Immature natural killer cell (primary cell): ENCODE results near the gene MARK4. TPM values are rescaled to one million over a fixed set of nuclear protein-coding genes. Genes with fewer than 3 reads are reported as not detected.

ENCODE experiments used
- DNase-seq, 3 donors: peaks; one replicate each; pipeline ENCODE4 v3.0.0; 2022; ENCODE audit warnings: mixed read lengths in 1 of 3
- H3K27ac Mint-ChIP-seq, 6 donors: one replicate each; pipeline ENCODE4 v1.8.0; 2020; ENCODE audit warnings: mixed read lengths in 6 of 6, mild to moderate bottlenecking in 5 of 6, inconsistent platforms in 4 of 6, moderate library complexity in 3 of 6
- H3K27me3 Mint-ChIP-seq, 3 donors: one replicate each; pipeline ENCODE4 v1.8.0; 2020 to 2021; ENCODE audit warnings: low read depth in 3 of 3, mild to moderate bottlenecking in 3 of 3, mixed read lengths in 3 of 3, moderate library complexity in 3 of 3, inconsistent platforms in 1 of 3
- H3K36me3 Mint-ChIP-seq, 3 donors: one replicate each; pipeline ENCODE4 v1.8.0; 2020; ENCODE audit warnings: mixed read lengths in 3 of 3, inconsistent platforms in 2 of 3, mild to moderate bottlenecking in 2 of 3
- H3K4me1 Mint-ChIP-seq, 2 donors: one replicate each; pipeline ENCODE4 v1.8.0; 2020; ENCODE audit warnings: inconsistent platforms in 2 of 2, mild to moderate bottlenecking in 2 of 2, mixed read lengths in 2 of 2, moderate library complexity in 1 of 2
- H3K4me3 Mint-ChIP-seq, 5 donors: one replicate each; pipeline ENCODE4 v1.8.0; 2020; ENCODE audit warnings: mild to moderate bottlenecking in 5 of 5, mixed read lengths in 5 of 5, inconsistent platforms in 3 of 5, moderate library complexity in 3 of 5
- H3K9me3 Mint-ChIP-seq, 6 donors: one replicate each; pipeline ENCODE4 v1.8.0; 2020; ENCODE audit warnings: mild to moderate bottlenecking in 6 of 6, mixed read lengths in 6 of 6, inconsistent platforms in 4 of 6, moderate library complexity in 3 of 6
- polyA plus RNA-seq, 3 donors: library from polyadenylated mRNA; unstranded; fragments of 300-500 nt; fragmentation: Illumina TruSeq; gene quantifications; one replicate each; pipeline ENCODE4 v1.2.3, GENCODE V29; 2021

MARK4 gene
- 1 to 10 TPM in 1 of 3 donors, not detected in 2; 1.6 TPM for polyA plus RNA-seq

DNA sequence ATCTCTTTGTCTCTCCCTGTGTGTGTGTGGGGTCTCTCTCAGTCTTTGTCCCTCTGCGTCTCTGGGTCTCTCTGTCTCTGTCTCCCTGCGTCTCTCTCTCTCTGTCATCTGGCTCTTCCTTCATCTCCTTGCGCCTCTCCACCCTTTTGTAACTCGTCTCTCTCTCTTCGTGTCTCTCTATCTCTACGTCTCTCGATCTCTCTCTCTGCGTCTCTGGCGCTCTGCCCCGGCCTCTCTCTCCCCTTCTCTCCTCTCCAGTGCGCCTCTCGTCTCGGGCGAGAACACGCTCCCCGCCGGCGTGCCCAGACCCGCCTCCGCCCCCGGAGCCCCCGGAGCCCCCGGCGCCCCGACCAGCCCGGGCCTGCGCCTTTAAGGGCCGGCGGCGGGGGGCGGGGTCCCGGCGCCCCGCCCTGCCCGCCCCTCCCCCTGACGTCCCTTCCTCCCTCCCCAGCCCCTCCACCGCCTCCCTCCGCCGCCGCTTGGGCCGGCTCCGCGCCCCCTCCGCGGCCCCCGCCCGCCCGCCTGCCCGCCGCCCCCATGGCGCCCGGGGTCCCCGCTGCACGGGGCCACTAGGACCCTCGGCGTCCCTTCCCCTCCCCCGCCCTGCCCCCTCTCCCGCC lies at the start of gene MARK4:
Gene MARK4 (plus strand): TSS at position 440 of the 620 bp plus-strand sequence. CDS start 318 bp downstream, outside the sequence.
- H3K4me1 Mint-ChIP-seq = peaks cover 37 to 45% of the 10 kb centered on the region in 2 donors
- H3K27ac Mint-ChIP-seq = peak within 1 kb of the TSS; percentile 57 to 93 (median 88)
- no peaks in the 10 kb centered on the region for H3K9me3 Mint-ChIP-seq
- H3K27me3 Mint-ChIP-seq = peaks cover 0 to 4% (median 2%) of the 10 kb centered on the region in 3 donors
- no peaks in the 10 kb centered on the region for H3K36me3 Mint-ChIP-seq
- peak within 1 kb of the TSS; percentile 85 to 91 (median 89) for H3K4me3 Mint-ChIP-seq
- DNase-seq = peak; percentile 50 to 61 (median 57)

DNA sequence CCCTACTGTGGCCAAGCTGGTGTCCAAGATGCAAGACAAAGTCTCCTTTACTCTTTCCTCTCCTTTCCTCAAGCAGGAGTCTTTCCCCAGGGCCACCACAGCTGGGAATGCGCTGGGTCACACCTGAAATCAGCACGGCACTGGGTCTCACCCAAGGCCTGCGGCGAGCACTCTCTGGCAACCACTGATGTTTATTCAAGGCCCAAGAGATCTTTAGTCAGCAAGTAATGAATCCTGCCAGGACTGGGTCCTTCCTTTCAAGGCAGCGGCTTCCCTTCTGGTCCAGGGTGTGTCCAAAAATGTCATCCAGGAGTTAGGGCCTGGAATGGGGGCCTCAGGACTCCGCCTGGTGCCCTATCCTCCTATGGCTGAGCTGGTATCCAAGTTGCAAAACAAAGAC lies 48.4 kb upstream of the MARK4 start:
- peaks cover 0 to 2% (median 0%) of the 10 kb centered on the region in 3 donors for H3K27me3 Mint-ChIP-seq
- no peak for DNase-seq
- H3K4me3 Mint-ChIP-seq = no peak overlapping the region
- no peaks in the 10 kb centered on the region for H3K36me3 Mint-ChIP-seq
- H3K9me3 Mint-ChIP-seq = no peaks in the 10 kb centered on the region
- no peak overlapping the region for H3K27ac Mint-ChIP-seq
- H3K4me1 Mint-ChIP-seq = no peaks in the 10 kb centered on the region

DNA sequence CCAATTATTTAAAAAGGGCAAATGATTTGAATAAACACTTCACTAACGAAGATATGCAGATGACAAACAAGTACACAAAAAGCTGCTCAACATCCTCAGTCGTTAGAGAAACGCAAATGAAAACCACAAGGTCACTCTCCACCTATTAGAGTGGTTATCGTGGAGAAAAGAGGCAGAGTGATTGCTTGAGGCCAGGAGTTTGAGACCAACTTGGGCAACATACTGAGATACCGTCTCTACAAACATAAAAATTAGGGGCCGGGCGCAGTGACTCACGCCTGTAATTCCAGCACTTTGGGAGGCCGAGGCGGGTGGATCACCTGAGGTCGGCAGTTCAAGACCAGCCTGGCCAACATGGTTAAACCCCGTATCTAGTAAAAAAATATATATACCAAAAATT lies 45.3 kb upstream of the MARK4 start:
- no peak overlapping the region for H3K4me3 Mint-ChIP-seq
- peaks cover 4 to 6% of the 10 kb centered on the region in 2 donors for H3K4me1 Mint-ChIP-seq
- H3K9me3 Mint-ChIP-seq = no peaks in the 10 kb centered on the region
- H3K27ac Mint-ChIP-seq = no peak overlapping the region
- no peak for DNase-seq
- peaks cover 0 to 4% (median 0%) of the 10 kb centered on the region in 3 donors for H3K36me3 Mint-ChIP-seq
- peaks cover 0 to 2% (median 0%) of the 10 kb centered on the region in 3 donors for H3K27me3 Mint-ChIP-seq

DNA sequence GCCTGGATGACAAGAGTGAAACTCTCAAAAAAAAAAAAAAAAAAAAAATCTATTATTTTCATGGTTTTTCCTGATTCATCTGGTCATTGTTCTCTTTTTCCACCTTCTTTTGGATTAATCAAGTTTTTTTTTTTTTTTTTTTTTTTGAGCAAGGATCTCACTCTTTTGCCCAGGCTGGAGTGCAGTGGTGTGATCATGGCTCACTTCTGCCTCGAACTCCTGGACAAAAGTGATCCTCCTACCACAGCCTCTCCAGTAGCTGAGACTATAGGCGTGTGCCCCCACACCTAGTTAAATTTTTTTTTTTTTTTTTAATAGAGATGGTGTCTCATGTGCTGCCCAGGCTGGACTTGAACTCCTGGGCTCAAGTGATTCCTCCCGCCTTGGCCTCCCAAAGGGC lies 44.7 kb upstream of the MARK4 start:
- H3K27ac Mint-ChIP-seq = no peak overlapping the region
- peaks cover 4 to 6% of the 10 kb centered on the region in 2 donors for H3K4me1 Mint-ChIP-seq
- no peak for DNase-seq
- H3K36me3 Mint-ChIP-seq = peaks cover 0 to 4% (median 0%) of the 10 kb centered on the region in 3 donors
- H3K9me3 Mint-ChIP-seq = no peaks in the 10 kb centered on the region
- H3K4me3 Mint-ChIP-seq = no peak overlapping the region
- H3K27me3 Mint-ChIP-seq = peaks cover 0 to 2% (median 0%) of the 10 kb centered on the region in 3 donors

DNA sequence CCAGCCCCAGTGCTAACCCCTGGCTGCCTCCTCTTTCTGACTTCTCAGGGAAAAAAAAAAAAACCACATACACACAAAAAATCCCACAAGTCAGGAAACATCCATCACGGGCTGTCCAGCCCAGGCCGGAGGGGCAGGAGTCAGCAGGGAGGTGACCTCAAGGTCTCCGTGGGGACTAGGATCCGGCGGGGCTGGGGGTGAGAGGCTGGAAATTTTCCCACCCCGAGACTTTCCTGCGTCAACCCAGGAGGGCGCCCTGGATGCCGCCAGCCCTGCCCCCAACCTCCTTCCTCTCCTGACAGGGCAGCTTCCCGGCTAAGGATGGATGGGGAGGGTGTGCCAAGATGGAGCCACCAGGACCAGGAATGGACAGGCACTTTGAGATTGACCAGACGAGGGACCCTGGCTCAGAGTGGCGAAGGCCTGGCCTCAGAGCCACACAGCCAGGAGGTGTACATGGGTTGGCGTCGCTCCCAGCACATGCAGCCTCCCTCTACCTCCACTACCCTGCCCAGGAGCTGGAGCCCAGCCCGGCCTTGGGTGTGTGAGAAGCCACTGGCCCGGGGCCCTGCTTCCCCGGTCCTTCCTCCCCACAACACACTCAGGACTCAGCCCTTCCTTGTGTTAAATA lies 39.2 kb upstream of the MARK4 start:
- Mint-ChIP-seq H3K9me3 (no peaks in the 10 kb centered on the region), H3K4me3 (no peak overlapping the region), H3K4me1 (peaks cover 10 to 13% of the 10 kb centered on the region in 2 donors), H3K27me3 (peaks cover 1 to 8% (median 3%) of the 10 kb centered on the region in 3 donors), H3K27ac (no peak overlapping the region), H3K36me3 (peaks cover 0 to 4% (median 0%) of the 10 kb centered on the region in 3 donors)
- DNase-seq = no peak

DNA sequence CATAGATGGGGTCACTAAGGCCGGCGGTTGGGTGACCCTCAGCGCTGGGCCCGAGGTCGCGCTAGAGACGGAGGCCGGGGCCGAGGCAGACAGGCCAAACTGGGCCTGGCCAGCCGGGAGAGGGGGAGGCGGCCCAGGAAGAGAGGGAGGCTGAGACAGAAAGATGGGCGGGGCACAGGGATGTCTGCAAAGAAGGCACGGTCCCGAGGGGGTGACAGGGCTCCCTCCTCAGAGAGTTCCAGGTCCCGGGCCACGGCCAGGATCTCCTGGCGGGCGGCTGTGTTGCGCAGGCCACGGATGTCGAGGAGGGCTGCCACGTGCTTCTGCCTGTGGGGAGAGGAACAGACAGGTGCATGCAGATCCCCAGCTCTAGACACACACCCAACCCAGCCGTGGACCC lies 38.0 kb upstream of the MARK4 start:
- Mint-ChIP-seq H3K9me3 (no peaks in the 10 kb centered on the region), H3K4me1 (peaks cover 11 to 13% of the 10 kb centered on the region in 2 donors), H3K27me3 (peaks cover 1 to 10% (median 6%) of the 10 kb centered on the region in 3 donors), H3K4me3 (no peak overlapping the region), H3K36me3 (peaks cover 0 to 4% (median 0%) of the 10 kb centered on the region in 3 donors), H3K27ac (no peak overlapping the region)
- no peak for DNase-seq

DNA sequence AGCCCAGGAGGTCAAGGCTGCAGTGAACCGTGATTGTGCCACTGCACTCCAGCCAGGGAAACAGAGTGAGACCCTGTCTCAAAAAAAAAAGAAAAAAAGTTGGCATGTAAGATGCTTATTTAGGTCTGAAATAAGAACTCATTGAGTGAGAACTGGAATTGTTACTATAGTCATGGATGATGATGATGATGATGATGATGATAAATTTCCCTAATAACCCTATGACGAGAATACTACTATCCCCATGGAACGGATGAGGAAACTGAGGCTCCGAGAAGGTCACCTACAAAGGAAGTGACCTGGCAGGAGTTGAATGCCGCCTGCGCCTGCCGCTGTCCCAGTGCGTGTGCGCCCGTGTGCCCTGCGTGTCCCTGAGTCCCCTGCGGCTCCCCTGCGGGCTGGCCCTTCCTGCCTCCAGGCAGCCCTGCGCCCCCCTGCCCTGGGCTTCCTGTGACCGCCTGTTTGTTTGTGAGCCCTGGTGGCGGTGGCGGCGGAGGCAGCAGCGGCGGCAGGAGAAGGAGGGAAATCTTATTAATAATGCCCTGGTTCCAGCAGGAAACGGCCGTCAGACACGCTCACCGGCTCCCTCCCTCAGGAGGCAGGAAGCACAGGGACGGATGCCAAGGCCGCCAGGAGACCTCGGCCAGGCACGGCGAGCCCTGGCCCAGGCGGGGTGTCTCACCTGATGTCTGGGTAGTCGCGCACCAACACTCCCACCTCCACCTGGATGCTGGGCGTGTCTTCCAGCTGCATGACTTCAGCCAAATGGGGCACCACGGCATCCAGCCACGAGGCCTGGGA lies 35.5 kb upstream of the MARK4 start:
- Mint-ChIP-seq H3K4me1 (peaks cover 7 to 10% of the 10 kb centered on the region in 2 donors), H3K36me3 (no peaks in the 10 kb centered on the region), H3K9me3 (no peaks in the 10 kb centered on the region), H3K27ac (no peak overlapping the region), H3K27me3 (peaks cover 7 to 12% (median 9%) of the 10 kb centered on the region in 3 donors), H3K4me3 (peak overlapping the region in 2 of 5 donors; percentile 50 to 68)
- no peak for DNase-seq

DNA sequence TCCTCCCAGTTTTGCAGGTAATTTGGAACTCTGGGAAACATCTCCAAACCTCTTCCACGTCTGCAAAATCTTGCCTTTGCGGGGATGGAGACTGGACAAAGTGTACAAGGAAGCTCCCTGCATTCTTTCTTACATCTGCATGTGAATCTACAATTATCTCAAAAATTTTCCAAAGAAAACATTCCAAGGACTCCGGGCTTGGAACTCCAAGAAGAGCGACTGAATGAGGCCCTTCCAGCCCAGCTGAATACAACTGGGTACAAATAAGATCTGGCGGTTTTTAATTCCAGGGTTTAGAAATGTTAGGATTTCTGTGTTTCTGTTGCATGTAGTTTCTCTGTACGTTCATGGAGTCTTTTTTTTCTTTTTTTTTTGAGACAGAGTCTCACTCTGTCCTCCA lies 34.4 kb upstream of the MARK4 start:
- H3K36me3 Mint-ChIP-seq = no peaks in the 10 kb centered on the region
- H3K4me3 Mint-ChIP-seq = no peak overlapping the region
- no peaks in the 10 kb centered on the region for H3K9me3 Mint-ChIP-seq
- DNase-seq = no peak
- H3K4me1 Mint-ChIP-seq = peaks cover 7 to 10% of the 10 kb centered on the region in 2 donors
- H3K27ac Mint-ChIP-seq = no peak overlapping the region
- peaks cover 7 to 12% (median 9%) of the 10 kb centered on the region in 3 donors for H3K27me3 Mint-ChIP-seq

DNA sequence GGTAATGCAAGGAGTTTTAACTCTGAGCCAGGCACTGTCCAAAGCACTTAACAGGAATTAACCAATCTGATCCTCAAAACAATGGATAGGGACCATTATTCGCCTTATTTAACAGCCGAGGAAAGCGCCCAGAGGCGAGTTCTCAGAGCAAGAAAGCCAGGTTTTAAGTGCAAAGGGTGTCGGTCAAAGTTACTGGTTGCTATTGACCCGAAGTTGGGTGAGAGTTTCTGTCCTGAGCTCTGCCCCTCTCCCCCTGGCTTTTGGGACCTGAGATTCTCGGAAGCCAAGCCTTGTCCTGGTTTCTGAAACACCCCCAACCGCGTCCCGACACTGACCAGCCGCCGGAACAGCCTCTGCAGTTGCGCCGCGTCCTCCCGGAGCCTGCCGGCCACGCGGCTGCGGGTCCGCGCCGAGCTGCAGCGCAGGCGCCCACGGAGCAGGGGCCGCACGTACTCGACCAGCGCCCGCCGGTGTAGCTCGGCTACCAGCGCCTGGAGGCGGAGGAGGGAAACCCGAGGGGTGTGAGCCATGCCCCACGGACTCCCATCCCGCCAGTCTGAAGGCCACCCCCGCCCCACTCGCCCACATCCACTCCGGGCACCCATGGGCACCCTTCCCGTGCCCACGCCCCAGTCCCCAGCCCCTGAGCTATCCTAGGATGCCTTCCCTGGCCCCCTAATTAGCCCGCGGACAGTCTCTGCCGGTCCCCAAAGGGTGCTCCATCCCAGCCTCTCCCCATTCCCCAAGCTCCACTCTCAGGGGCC lies 33.7 kb upstream of the MARK4 start:
- H3K36me3 Mint-ChIP-seq = no peaks in the 10 kb centered on the region
- peaks cover 7 to 10% of the 10 kb centered on the region in 2 donors for H3K4me1 Mint-ChIP-seq
- no peak overlapping the region for H3K27ac Mint-ChIP-seq
- peak overlapping the region in 1 of 5 donors; percentile 17 for H3K4me3 Mint-ChIP-seq
- H3K9me3 Mint-ChIP-seq = no peaks in the 10 kb centered on the region
- no peak for DNase-seq
- H3K27me3 Mint-ChIP-seq = peaks cover 7 to 12% (median 11%) of the 10 kb centered on the region in 3 donors

DNA sequence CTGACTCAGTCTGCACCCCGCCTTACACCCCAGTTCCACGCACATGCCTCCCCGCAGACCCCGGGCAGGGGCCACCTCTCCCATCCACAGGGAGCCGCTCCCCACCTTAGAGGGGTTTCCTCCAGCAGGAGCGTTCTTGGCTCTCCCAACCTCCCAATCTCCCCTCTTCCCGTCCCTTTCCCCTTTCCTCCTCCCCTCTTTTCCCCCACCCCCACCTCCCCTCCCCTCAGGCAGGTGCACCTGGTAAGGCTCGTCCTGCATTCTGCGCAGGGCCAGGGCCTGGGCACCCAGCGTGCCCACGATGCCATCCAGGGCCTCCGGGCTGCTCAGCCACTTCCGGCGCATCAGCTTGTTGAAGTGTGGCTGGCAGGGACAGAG lies 33.1 kb upstream of the MARK4 start:
- DNase-seq = no peak
- H3K4me3 Mint-ChIP-seq = no peak overlapping the region

DNA sequence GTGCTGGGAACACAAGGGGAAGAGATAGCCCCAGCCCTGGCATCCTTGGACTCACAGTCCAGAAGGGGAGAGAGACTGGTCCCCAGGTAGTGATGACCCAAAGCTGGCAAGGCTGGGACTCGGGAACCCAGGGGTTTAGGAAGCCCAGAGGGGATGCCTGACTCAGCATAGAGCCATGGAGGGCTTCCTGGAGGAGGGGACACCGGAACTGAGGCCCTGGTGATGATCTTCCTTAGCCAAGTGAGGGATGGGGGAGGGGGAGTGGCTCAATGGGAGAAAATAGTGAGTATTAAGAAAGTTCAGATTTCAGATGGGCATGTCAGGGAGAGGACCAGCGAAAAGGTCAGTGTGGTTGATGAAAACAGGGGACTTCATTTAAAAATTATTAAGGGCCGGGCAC lies 32.6 kb upstream of the MARK4 start:
- Mint-ChIP-seq H3K27me3 (peaks cover 6 to 18% (median 12%) of the 10 kb centered on the region in 3 donors), H3K4me1 (peaks cover 7 to 10% of the 10 kb centered on the region in 2 donors), H3K36me3 (no peaks in the 10 kb centered on the region), H3K4me3 (no peak overlapping the region), H3K27ac (no peak overlapping the region), H3K9me3 (no peaks in the 10 kb centered on the region)
- DNase-seq = no peak

More for the DNA sequence above, 33.1 kb upstream of the MARK4 start:
- H3K36me3 Mint-ChIP-seq = no peaks in the 10 kb centered on the region
- H3K27me3 Mint-ChIP-seq = peaks cover 7 to 16% (median 12%) of the 10 kb centered on the region in 3 donors
- no peak overlapping the region for H3K27ac Mint-ChIP-seq
- H3K4me1 Mint-ChIP-seq = peaks cover 7 to 10% of the 10 kb centered on the region in 2 donors
- no peaks in the 10 kb centered on the region for H3K9me3 Mint-ChIP-seq

DNA sequence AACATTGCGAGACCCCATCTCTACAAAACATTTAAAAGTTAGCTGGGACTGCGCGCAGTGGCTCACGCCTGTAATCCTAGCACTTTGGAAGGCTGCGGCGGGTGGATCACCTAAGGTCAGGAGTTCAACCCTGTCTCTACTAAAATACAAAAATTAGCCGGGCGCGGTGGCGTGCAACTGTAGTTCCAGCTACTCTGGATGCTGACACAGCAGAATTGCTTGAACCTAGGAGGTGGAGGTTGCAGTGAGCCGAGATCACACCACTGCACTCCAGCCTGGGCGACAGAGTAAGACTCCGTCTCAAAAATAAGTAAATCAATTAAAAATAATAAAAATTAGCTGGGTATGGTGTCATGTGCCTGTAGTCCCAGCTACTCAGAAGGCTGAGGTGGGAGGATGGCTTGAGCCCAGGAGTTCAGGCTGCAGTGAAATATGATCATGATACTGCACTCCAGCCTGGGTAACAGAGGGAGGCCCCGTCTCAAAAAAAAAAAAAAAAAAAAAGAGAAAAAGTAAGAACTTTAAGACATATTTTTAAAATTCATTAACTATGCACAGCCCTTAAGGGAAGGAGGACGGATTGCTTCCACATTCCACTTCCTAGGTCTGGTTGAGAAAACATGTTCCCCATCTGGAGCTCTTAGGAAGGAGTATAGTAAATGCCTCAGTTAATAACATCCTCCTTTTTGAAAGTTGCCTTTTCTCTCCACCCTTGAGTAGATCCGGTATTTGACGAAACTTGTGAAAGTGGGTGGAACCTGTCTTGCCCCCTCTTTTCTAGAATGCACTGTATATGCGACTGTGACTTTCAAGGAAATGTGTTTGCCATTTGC lies 31.9 kb upstream of the MARK4 start:
- Mint-ChIP-seq H3K4me3 (no peak overlapping the region), H3K9me3 (no peaks in the 10 kb centered on the region), H3K36me3 (no peaks in the 10 kb centered on the region), H3K27ac (peak overlapping the region in 1 of 6 donors; percentile 11), H3K4me1 (peaks cover 7 to 10% of the 10 kb centered on the region in 2 donors), H3K27me3 (peaks cover 6 to 18% (median 12%) of the 10 kb centered on the region in 3 donors)
- DNase-seq = no peak
